NCI-H748 (cell line): Measurements from ENCODE around the gene CFAP77.

ENCODE experiments used
- DNase-seq: peaks from one replicate; lab custom pipeline; 2025; ENCODE audit not compliant: unreplicated experiment; lab: John Stamatoyannopoulos, UW

CFAP77 gene

DNA sequence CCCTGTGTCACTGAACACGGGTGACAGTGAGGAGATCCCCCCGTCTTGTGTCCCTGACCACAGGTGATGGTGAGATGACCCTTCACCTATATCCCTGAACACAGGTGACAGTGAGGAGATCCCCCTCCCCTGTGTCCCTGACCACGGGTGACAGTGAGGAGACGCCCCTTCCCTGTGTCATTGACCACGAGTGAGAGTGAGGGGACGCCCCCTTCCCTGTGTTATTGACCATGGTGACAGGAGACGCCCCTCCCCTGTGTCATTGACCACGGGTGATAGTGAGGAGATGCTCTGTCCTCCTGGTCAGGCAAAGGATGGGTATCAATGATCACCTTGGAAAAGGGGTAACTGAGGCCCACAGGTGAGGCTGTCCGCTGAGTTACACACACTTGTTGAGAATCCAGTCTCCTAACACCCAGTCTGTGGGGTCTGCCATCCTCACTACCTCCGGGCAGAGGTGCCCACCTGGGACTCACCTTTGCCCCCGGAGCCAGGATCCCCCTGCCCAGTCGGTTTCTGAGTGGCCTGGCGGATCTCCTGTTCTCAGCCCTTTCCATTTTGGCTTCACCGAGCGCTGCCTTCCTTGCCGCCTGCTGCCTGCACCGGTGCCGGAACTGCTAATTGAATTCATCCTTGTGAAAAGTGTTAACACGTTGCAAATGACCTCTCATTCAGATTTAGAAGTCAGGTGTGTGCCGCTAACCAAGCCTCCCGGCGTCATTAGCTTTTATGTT, 104.2 kb downstream of the CFAP77 start:
- no peak for DNase-seq

DNA sequence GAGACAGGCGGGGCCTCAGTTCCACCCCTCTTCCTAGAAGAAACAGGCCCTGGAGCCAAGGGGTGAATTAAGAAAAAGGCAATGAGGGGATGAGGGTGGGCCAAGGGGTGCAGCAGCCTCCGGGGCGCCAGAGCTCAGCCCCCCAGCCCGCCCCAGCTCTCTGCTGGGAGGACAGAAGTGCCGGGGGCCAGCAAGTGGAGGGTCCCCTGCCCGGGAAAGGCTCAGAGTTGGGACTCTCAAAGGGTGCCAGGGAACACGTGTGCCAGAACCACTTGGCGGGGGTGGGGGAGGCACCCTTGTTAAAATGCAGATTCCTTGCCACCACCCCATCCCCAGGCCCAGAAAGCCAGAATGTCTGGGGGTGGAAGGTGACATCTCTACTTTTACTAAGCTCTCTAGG, 104.8 kb downstream of the CFAP77 start:
- DNase-seq, result no peak

DNA sequence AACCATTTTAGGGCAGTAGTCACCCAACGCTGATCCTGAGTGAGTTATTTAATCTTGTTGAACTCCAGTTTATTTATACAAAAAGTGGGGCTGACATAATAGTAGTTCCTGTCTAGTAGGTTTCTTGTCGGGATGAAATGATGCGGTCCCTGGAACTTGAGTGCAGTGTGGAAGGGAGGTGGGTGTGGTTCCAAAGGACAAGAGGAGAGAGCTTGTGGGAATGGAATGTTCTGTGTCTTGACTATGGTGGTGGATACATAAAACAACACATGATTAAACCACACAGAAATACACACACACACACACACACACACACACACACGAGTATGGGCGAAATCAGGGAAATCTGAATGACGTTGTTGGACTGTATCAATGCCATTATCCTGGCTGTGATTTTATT, 106.3 kb downstream of the CFAP77 start:
- DNase-seq, result no peak

DNA sequence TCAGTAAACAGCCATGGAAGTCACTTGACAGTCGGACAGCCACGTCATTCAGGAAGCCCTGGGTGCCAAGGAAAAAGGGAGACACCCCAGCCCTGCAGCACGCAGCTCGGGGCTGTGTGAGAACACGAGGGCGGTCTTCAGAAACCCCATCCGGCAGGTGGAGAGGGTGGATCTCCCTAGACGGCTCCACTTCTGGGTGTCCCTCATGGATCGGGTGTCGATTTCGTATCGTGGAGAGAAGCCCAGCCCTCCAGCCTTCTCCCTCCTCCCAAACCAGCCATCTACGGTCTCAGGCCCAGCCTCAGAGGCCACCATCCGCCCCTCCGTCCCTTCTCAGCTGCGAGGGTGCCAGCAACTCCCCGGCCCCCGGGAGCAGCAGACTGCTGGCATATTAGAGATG, 106.9 kb downstream of the CFAP77 start:
- DNase-seq, result no peak

DNA sequence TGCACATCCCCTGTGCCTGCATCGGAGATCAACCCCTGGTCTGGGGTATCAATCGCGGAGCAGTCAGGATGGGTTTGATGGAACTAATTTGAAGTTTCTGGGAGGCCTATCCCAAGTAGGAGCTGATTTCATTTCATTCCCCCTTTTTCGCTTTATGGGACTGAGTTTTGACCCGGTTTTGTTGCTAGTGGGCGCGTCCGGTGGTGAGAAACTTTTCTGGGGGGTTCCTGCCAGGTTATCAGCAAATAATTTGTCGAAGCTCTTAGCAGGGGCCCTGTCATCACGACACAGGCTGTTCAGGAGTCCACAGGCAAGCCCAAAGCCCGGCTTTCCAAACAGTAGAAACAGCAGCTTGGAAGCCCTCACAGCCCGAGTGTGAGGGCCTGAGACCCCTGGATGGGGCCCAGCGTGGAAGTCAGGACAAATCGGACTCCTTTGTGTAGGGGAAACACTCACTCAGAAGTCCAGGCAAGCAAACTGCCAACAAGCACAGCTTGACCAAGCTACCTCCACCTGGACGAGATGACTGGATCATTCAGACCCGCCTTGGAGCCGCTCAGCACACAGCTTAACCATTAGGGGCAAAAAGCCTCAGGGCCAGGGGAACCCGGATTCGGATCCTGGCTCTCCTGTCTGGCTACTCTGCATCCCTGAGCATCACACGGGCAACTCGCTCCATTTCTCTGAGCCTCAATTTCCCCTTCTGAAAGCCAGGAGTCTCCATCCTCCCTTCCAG, 108.0 kb downstream of the CFAP77 start:
- DNase-seq, result no peak

DNA sequence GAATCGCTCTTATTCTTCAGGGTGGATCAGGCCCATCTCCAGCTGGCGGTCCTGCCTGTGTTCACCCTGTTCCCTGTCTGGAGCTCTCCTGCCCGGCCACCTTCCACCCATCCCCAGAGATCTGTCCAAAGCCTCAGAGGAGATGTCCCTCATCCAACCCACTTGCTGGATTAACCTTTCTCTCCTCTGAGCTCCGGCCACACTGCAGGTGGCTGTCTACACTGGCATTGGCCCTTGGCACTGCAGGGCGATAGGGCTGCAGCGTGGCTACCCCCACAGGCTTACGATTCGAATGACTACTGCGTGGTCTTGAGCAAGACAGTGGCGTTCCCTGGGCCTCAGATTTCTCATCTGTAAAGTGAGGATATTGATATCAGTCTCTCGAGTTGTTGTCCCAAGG, 108.6 kb downstream of the CFAP77 start:
- DNase-seq, result no peak

DNA sequence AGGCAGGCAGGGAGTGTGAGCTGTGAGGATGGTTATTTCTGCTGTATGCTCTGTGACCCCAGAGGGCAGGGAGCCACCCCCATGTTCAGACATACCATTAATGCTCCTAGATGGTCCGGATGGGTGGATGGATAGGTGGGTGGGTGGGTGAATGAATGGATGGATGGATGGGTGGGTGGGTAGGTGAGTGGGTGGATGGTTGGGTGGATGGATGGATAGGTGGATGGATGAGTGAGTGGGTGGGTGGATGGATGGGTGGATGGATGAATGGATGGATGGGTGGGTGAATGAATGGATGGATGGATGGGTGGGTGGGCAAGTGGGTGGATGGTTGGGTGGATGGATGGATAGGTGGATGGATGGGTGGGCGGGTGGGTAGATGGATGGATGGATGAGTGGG, 109.0 kb downstream of the CFAP77 start:
- no peak for DNase-seq

DNA sequence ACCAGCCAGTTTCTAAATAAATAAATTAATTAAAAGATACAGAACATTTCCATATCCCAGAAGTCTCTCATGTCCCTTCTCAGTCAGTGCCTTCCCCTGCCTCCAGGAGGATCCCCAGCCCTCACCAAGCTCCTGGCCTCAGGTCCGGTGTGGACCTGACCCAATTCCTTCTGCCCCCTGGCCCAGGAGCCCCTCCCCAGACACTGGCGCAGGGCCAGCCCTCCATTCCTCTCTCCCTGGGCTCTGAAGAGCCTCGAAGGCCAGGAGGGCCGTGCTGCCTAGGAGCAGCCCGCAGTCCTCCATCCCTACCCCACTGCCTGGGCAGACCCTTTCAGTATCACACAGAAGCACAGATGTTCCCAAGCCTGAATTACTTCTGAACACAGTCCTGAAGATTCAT, 110.6 kb downstream of the CFAP77 start:
- no peak for DNase-seq

DNA sequence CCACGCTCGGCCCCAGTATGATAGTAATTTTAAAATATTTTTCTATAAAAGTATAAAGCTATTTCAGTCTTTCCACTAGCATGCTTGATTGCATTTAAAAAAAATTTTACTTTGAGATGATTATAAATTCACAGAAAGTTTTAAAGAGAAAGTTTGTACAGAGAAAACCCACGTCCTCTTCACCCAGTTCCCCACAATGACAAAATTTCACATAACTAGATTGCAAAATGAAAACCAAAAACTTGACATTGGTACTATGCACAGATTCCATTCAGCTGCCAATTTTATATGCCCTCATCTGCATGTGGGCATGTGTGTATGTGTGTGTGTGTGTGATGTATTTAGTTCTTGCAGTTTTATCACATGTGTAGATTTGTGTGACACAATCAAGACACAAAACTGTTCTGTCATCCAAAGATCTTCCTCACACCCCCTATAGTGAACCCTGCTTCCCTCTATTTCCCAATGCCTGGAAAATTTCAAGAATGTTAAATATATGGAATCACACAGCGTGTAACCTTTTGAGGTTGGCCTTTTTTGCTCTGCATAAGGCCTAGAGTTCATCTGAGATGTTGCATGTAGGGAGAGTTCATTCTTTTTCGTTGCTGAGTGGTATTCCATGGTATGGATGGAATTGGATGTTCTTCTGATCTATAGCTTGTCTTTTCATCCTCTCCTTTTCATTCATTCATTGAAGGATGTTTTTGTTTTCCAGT, 115.5 kb downstream of the CFAP77 start:
- DNase-seq, result no peak

DNA sequence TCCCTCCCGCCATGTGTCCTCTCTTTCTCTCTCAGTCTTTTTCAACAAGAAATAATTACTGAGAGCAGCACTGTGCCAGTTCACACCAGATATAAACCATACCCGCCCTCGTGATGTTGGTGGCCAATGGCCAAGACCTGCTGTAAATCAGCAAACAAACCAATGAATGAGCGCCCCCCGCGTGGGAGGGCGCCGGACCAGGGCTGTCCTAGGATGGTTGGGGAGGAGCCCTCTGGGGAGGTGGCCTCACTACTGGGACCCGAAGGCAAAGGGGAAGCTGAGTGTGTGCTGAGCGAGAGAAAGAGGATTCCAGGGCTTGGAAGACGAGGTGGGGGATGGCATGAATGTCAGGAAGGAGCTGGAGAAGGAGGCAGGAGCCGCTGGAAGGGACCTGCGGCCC, 121.2 kb downstream of the CFAP77 start:
- peak; percentile 79 for DNase-seq

DNA sequence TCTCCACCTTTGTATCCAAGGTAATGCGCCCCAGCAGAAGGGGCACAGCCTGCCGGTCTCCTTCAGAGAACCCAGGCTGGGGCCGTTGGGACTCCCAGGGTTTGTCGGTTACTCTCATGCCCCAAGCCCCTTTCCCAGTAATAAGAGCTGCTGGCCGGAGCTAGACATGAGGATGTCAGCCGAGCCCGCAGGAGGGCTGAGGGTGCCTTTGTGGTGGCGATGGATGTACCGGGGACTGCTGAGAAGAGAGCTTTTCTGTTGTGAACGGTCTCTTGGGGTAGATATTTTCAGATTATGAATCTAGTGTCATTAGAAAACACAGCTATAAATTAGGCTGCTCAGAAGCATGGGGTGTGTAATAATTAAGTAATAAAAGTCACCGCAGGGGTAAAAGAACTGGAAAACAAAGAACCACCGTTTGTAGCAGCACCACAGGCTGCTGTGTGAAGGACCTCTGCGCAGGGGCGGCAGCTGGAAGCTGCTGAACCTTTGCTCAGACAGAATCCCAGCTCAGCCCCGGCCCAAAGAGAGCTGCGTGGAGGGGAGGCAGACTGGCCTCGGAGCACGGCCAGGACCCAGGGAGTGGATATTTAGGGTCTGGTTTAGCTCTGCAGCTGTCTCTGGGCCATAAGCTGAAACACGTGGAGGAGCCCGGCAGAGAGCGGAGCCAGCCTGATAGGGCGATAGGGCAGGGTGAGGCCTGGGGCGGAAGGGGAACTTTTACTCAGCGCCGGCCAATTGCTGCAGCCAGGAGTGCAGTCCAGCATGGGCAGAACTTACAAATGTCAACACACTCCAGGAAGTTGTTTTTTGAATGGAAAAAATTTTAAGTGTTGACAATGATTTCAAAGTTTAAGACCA, 121.9 kb downstream of the CFAP77 start:
- peak; percentile 77 for DNase-seq

DNA sequence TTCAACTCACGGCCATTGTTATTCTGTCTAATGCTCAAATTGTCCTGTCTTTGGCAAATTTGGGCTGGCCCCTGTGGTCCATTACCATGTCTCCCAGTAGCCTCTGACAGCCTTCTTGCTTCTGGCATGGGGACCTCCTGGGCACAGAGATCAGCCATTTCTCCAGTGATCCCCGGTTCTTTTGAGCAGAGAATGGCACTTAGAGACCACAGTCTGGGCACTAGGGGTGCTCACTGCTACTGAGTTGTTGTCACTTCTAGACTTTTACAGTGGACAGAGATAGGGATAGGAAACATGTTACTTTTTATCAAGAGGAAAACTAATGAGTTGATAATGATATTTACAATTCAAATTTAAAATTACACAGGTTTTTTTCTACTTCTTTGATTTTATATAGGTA, 124.8 kb downstream of the CFAP77 start:
- no peak for DNase-seq

DNA sequence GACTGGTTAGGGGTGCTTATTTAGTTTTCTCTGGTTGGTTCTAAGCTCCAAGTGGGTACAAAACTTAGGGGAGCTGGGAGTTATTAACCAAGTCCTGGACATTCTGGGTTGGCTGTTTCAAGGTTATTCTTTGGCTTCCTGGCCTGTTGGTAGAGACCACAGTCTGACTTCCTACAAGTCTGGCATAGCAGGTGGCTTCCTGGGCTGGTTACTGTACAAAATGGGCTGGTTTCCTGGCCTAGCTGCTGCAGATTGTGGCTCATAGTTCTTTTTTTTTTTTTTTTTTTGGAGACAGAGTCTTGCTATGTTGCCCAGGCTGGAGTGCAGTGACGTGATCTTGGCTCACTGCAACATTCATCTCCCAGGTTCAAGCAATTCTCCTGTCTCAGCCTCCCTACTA, 126.1 kb downstream of the CFAP77 start:
- DNase-seq, result no peak

DNA sequence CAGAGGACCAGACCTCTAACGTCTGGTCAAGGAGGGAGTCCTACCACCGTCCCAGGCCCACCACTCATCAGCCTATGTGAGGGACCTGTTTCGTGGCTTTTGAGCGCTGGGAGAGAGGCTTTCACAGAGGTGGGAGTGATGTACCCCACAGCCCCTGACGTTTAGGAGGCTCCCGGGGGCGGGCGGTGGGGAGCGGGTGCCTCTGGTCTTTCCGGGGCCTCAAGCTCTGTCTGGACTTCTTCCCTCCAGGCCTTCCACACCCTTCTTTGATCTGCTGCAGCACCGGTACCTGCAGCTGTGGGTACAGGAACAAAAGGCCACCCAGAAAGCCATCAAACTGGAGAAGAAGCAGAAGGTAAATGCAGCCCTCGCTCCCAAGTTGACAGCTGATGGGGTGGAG, 127.3 kb downstream of the CFAP77 start:
- no peak for DNase-seq

DNA sequence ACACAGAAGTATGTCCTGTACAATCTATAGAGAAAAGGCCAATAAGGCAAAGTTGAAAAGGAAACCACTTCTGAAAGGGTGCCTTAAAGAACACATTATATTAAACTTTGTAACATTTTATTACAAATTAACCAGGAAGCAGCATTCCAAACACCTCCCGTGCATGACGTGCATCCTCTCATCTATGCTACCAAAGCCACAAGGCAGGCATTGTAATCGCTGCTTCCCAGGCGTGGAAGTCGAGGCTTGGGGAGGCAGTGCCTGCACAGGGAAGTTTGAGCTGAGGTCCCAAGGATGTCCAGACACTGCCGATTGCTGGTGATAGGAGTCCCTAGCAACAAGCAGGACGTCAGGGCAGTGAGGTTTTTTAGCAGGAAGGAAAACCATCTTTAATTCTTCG, 128.1 kb downstream of the CFAP77 start:
- DNase-seq, result no peak

DNA sequence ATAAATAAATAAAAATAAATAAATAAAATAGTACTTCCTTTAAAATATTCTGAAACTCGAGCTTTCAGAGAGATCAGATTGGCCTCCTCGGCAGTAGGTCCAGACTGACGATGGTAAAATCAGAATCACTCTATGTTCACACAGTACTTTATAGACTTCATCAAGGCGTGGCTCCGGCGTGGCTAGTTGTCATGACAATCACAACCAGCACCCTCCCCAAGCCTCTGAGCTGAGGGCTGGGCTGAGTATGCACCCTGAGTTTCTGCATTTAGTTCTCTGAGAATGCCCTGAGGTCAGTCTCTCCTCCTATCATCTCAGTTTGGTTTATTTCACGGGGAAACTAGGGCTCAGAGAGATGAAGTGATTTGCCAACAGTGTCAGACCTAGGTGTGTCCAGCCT, 129.1 kb downstream of the CFAP77 start:
- peak; percentile 19 for DNase-seq

DNA sequence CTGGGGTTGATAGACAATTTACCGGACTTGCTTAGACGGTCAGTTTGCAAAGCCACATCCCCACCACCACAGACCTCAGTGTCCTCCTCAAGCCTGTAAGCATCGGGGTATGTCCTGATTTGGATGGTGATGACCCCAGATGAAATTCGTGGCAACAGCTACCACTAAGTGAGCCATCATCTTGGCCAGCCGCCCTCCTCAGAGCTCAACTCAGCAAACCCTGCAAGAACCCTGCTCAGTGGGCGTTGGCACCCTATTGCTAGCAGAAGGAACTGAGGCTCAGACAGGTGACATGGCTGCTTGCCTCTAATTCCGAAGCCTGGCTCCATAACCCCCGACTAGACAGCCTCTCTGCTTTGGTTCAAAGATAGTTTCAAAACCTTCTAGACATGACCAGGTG, 131.0 kb downstream of the CFAP77 start:
- DNase-seq, result no peak

DNA sequence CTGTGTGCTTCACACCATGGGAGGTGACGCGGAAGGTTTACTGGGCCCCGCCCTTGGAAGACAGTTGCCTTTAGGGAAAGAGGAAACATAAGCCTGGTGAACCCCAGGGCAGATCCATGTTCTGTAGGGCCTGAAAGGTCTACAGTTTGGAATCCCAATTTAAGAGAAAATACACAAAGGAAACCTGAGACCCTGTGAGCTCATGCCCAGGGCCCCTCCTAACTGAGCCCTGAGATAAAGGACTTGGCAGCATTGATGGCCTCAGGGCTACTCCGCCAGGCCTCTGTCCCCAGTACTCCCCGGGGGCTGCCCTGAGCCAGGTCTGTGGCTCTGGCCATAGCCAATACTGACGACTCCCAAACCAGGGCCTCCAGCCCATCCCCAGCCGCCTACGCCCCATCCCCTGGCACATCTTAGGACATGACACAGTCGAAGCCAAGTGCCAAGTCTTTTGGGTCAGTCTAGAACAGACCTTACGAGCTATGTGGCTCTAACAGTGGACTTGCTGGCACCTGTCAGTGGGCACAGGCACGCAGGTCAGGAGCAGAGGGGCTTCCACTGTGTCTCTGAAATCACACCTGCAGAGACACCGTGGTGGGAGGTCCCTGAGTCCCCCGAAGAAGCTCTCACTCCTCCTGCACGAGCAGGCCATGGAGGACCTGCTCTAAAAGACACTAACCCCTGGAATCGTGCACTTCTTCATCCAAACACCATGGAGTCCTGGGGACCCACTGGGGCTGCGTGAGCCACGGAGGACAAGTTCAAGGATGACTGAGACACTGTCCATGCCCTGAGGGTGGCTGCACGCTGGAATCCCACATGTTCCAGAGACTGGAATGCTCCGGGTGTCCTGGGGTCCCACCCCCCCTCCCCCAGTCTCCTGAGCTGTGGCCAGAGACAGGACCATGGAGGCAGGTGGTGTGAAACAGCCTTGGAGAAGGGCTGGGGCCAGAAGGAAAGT, 132.1 kb downstream of the CFAP77 start:
- peak; percentile 56 for DNase-seq

DNA sequence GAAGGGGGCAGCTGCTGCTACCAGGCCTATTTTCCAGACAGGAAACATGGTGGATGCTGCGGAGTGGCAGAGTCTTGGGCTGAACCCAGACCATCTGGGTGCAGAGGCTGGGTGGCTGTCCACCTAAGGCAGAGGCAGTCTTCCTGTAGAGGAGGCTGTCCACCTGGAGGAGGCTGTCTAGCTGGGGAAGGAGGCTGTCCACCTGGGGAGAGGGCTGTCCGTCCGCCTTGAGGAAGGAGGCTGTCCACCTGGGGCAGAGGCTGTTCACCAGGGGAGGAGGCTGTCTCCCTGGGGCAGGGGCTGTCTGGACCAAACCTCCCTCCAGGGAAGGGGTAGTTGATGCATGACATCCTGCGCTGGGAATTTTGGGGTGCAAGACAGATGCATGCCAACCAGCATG, 133.2 kb downstream of the CFAP77 start:
- DNase-seq, result no peak

DNA sequence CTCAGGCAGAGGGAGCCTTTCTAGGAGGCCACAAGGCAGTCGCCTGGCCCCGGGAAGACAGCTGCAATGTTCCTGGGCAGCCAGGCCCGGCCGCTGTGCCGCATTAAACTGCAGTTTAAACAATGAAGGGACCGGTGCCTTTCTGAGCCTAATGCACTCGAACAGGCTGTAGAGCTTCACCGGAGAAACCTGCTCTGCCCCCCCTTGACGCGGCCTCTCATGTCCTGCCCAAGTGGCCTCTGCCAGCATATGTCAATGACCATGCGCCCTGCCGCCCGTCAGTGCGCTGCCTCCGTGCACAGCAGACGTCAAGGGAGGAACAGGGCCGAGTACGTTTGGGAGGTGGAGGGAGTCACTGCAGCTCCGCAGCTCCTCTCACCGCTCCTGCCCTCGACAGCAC, 133.9 kb downstream of the CFAP77 start:
- no peak for DNase-seq
